Mesenchymal stem cell (in vitro differentiated cells and primary cell): ENCODE data around the gene HINT1.

ENCODE experiments used
- DNase-seq: peaks from one replicate; pipeline ENCODE4 v3.0.0-alpha.2; 2013
- H2AFZ ChIP-seq: one replicate; pipeline ENCODE4 v1.6.1; 2013; ENCODE audit warnings: low read depth, mild to moderate bottlenecking, control low read depth, inconsistent platforms, low read length, moderate library complexity
- H2AK5ac ChIP-seq: 2 replicates; pipeline ENCODE4 v1.6.1; 2013; ENCODE audit warnings: low read length, moderate library complexity, mild to moderate bottlenecking, inconsistent platforms; ENCODE audit not compliant: severe bottlenecking
- H2BK120ac ChIP-seq: one replicate; pipeline ENCODE4 v1.6.1; 2013; ENCODE audit warnings: low read depth, mild to moderate bottlenecking, inconsistent platforms, low read length, moderate library complexity
- H2BK12ac ChIP-seq, 2 experiments: one replicate each; pipeline ENCODE4 v1.6.1; 2013; ENCODE audit warnings: inconsistent platforms in 2 of 2, low read length in 2 of 2, mild to moderate bottlenecking in 2 of 2, moderate library complexity in 2 of 2, control low read depth in 1 of 2
- H2BK15ac ChIP-seq: one replicate; pipeline ENCODE4 v1.6.1; 2013; ENCODE audit warnings: mild to moderate bottlenecking, low read depth, inconsistent platforms; ENCODE audit not compliant: poor library complexity, severe bottlenecking
- H2BK5ac ChIP-seq: 2 replicates; pipeline ENCODE4 v1.6.1; 2013; ENCODE audit warnings: low read depth, mild to moderate bottlenecking, low read length, control low read depth, inconsistent platforms; ENCODE audit not compliant: poor library complexity, severe bottlenecking
- H3K14ac ChIP-seq, 2 experiments: one replicate each; pipeline ENCODE4 v1.6.1; 2013; ENCODE audit warnings: inconsistent platforms in 2 of 2, low read length in 2 of 2, control low read depth in 1 of 2, mild to moderate bottlenecking in 1 of 2, moderate library complexity in 1 of 2
- H3K18ac ChIP-seq, 2 experiments: one replicate each; pipeline ENCODE4 v1.6.1; 2013; ENCODE audit warnings: inconsistent platforms in 2 of 2, low read length in 2 of 2, control low read depth in 1 of 2, low read depth in 1 of 2, mild to moderate bottlenecking in 1 of 2
- H3K23ac ChIP-seq, 2 experiments: one replicate each; pipeline ENCODE4 v1.6.1; 2013; ENCODE audit warnings: inconsistent platforms in 2 of 2, low read length in 2 of 2, mild to moderate bottlenecking in 2 of 2, moderate library complexity in 2 of 2, control low read depth in 1 of 2
- H3K27ac ChIP-seq: 2 replicates; pipeline ENCODE4 v1.5.1; 2013; ENCODE audit warnings: mild to moderate bottlenecking, moderate library complexity, low read length, control low read depth, inconsistent platforms; ENCODE audit not compliant: poor library complexity, severe bottlenecking
- H3K27me3 ChIP-seq, 2 experiments: 2 replicates each; pipeline versions ENCODE4 v1.6.1 to v1.7.0; 2013; ENCODE audit warnings: low read length in 2 of 2, mild to moderate bottlenecking in 2 of 2, moderate library complexity in 2 of 2, control low read depth in 1 of 2, inconsistent platforms in 1 of 2; ENCODE audit not compliant: control insufficient read depth in 1 of 2, insufficient read depth in 1 of 2
- H3K36me3 ChIP-seq, 2 experiments: 2 replicates each; pipeline versions ENCODE4 v1.6.1 to v1.7.0; 2013; ENCODE audit warnings: low read length in 2 of 2, control low read depth in 1 of 2, inconsistent platforms in 1 of 2, low read depth in 1 of 2, mild to moderate bottlenecking in 1 of 2; ENCODE audit not compliant: insufficient read depth in 2 of 2, control insufficient read depth in 1 of 2
- H3K4ac ChIP-seq, 2 experiments: one replicate each; pipeline ENCODE4 v1.6.1; 2013; ENCODE audit warnings: inconsistent platforms in 2 of 2, low read length in 2 of 2, mild to moderate bottlenecking in 2 of 2, moderate library complexity in 2 of 2, control low read depth in 1 of 2, low read depth in 1 of 2
- H3K4me1 ChIP-seq: 2 replicates; pipeline ENCODE4 v1.6.1; 2013; ENCODE audit warnings: low read depth, low read length, control low read depth; ENCODE audit not compliant: control insufficient read depth, insufficient read depth
- H3K4me2 ChIP-seq: 2 replicates; pipeline ENCODE4 v1.6.1; 2013; ENCODE audit warnings: low read length, mild to moderate bottlenecking, inconsistent platforms; ENCODE audit not compliant: poor library complexity, severe bottlenecking
- H3K4me3 ChIP-seq, 2 experiments: 2 replicates each; pipeline versions ENCODE4 v1.5.1 to v1.7.0; 2013; ENCODE audit warnings: low read length in 2 of 2, mild to moderate bottlenecking in 2 of 2, control low read depth in 1 of 2, low read depth in 1 of 2; ENCODE audit not compliant: insufficient read depth in 1 of 2
- H3K79me1 ChIP-seq: replicated peaks from 2 replicates; pipeline ENCODE4 v1.6.1; 2013; ENCODE audit warnings: mild to moderate bottlenecking, control low read depth, low read length, inconsistent platforms; ENCODE audit not compliant: poor library complexity, severe bottlenecking
- H3K9ac ChIP-seq: 2 replicates; pipeline ENCODE4 v1.7.0; 2013; ENCODE audit warnings: mild to moderate bottlenecking, low read length, moderate library complexity
- H3K9me3 ChIP-seq: 2 replicates; pipeline ENCODE4 v1.7.0; 2013; ENCODE audit warnings: mild to moderate bottlenecking, low read length; ENCODE audit not compliant: control insufficient read depth
- H4K8ac ChIP-seq: one replicate; pipeline ENCODE4 v1.6.1; 2013; ENCODE audit warnings: inconsistent platforms, mild to moderate bottlenecking, low read length, moderate library complexity
- H4K91ac ChIP-seq: one replicate; pipeline ENCODE4 v1.6.1; 2013; ENCODE audit warnings: mild to moderate bottlenecking, low read length, inconsistent platforms
- WGBS: methylation state at CpG from one replicate; pipeline ENCODE4 v1.1.7; 2013; ENCODE audit warnings: mixed read lengths; 5-methylcytosine and 5-hydroxymethylcytosine counted together

HINT1 gene

DNA sequence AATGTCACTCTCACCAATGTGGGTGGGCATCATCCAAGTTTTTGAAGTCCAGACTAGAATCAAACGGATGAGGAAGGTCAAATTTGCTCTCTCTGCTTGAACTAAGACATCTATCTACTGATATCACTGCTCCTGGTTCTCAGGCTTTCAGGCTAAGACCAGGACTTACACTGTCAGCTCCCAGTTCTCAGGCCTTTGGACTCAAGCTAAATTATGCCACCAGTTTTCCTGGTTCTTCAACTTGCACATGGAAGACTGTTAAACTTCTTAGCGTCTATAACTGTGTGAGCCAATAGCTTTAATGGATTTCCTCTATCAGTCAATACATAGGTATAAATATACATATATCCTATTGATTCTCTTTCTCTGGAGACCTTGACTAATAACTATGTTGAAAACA lies 41.0 kb upstream of the HINT1 start:
- DNase-seq, result no peak
- no peaks in the 10 kb centered on the region for H3K36me3 ChIP-seq
- H3K23ac ChIP-seq, result no peak overlapping the region
- H3K4me2 ChIP-seq, result no peak overlapping the region
- H2BK12ac ChIP-seq, result no peak overlapping the region
- no peak overlapping the region for H4K8ac ChIP-seq
- peaks cover 2% of the 10 kb centered on the region for H3K4me1 ChIP-seq
- no peak overlapping the region for H2BK15ac ChIP-seq
- H3K4me3 ChIP-seq, result no peak overlapping the region
- H3K18ac ChIP-seq, result no peak overlapping the region
- H2AFZ ChIP-seq, result no peak overlapping the region
- H4K91ac ChIP-seq, result no peak overlapping the region
- no peaks in the 10 kb centered on the region for H3K79me1 ChIP-seq
- H3K27ac ChIP-seq, result no peak overlapping the region
- no peak overlapping the region for H3K14ac ChIP-seq
- H3K9me3 ChIP-seq, result no peaks in the 10 kb centered on the region
- no peaks in the 10 kb centered on the region for H3K27me3 ChIP-seq
- no peak overlapping the region for H2BK120ac ChIP-seq
- WGBS, result 98% methylated on average over 1 of the region's 2 CpGs
- no peak overlapping the region for H2AK5ac ChIP-seq
- no peak overlapping the region for H3K4ac ChIP-seq
- H2BK5ac ChIP-seq, result no peak overlapping the region
- no peak overlapping the region for H3K9ac ChIP-seq

DNA sequence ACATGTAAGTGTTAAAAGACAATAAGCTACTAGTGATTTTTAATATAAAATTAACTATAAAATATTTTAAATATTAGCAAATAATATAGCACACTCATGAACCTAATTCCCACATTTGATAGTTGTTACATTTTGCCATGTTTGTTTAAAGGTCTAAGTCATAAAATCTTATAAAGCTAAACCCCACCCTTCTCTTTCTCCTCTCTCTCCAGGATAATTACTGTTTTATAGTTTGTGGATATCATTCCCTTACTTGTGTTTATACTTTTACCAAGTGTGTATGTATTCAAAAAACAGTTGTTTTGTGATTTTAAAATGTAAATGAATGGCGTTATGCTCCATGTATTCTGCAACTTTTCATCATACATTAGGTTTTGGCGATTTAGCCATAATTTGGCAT lies 39.9 kb upstream of the HINT1 start:
- no peak overlapping the region for H3K4me3 ChIP-seq

DNA sequence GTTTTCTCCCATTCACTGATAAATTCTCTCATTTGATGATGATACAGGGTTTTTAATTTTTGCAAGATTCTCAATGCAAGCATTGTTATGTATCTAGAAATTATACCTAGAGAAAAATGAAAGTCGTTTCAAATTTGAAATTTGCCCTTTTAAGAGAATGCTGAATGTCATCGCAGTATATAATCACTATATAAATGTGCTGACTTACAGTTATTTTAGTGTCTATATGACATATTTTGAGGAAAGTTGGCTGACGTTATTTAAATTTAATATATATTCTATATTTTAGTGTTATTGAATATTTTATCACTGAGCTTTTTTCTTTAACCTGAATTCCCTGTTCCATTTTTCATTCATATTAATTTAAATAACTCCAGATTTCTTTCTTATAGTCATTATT lies 35.5 kb upstream of the HINT1 start:
- Histone ChIP-seq H3K27me3 (no peaks in the 10 kb centered on the region), H3K9ac (no peak overlapping the region), H3K4me3 (no peak overlapping the region), H2BK15ac (no peak overlapping the region), H2BK12ac (no peak overlapping the region), H3K4ac (no peak overlapping the region), H3K27ac (no peak overlapping the region), H3K18ac (no peak overlapping the region), H3K14ac (no peak overlapping the region), H3K9me3 (no peaks in the 10 kb centered on the region), H2BK120ac (no peak overlapping the region), H2AK5ac (no peak overlapping the region), H3K4me1 (no peaks in the 10 kb centered on the region), H3K23ac (no peak overlapping the region), H4K8ac (no peak overlapping the region), H2BK5ac (no peak overlapping the region), H3K4me2 (no peak overlapping the region), H3K79me1 (no peaks in the 10 kb centered on the region), H3K36me3 (peaks cover 0 to 4% of the 10 kb centered on the region in 2 experiments), H4K91ac (no peak overlapping the region), H2AFZ (no peak overlapping the region)
- no CpG with 5 or more reads among the region's 3 CpGs for WGBS
- DNase-seq, result no peak

More for the DNA sequence above, 39.9 kb upstream of the HINT1 start:
- Histone ChIP-seq H3K36me3 (peaks cover 0 to 4% of the 10 kb centered on the region in 2 experiments), H3K18ac (no peak overlapping the region), H2BK15ac (no peak overlapping the region), H2BK12ac (no peak overlapping the region), H3K4ac (no peak overlapping the region), H3K27me3 (no peaks in the 10 kb centered on the region), H3K9me3 (no peaks in the 10 kb centered on the region), H2BK5ac (no peak overlapping the region), H3K4me2 (no peak overlapping the region), H2AFZ (no peak overlapping the region), H3K4me1 (peaks cover 2% of the 10 kb centered on the region), H3K23ac (no peak overlapping the region), H3K9ac (no peak overlapping the region), H4K91ac (no peak overlapping the region), H3K79me1 (no peaks in the 10 kb centered on the region), H2BK120ac (no peak overlapping the region), H3K14ac (no peak overlapping the region), H4K8ac (no peak overlapping the region), H3K27ac (no peak overlapping the region), H2AK5ac (no peak overlapping the region)
- no CpG with 5 or more reads among the region's 2 CpGs for WGBS
- no peak for DNase-seq

DNA sequence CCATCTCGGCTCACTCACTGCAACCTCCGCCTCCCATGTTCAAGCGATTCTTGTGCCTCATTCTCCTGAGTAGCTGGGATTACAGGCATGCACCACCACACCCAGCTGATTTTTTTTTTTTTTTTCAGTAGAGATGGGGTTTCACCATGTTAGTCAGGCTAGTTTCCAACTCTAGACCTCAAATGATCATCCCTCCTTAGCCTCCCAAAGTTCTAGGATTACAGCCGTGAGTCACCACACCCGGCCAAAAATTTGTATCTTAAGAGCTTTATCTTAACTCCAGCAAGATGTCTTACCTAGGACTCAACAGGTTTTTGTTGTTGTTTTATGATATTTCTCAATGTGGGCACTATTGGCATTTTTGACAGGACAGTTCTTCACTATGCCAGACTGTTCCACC lies 33.6 kb upstream of the HINT1 start:
- H3K4me3 ChIP-seq, result no peak overlapping the region
- DNase-seq, result no peak
- H2BK5ac ChIP-seq, result no peak overlapping the region
- no peak overlapping the region for H4K8ac ChIP-seq
- no peak overlapping the region for H3K4me2 ChIP-seq
- H2AK5ac ChIP-seq, result no peak overlapping the region
- H4K91ac ChIP-seq, result no peak overlapping the region
- H2BK120ac ChIP-seq, result no peak overlapping the region
- no peak overlapping the region for H3K4ac ChIP-seq
- no peak overlapping the region for H3K14ac ChIP-seq
- H3K18ac ChIP-seq, result no peak overlapping the region
- H3K9ac ChIP-seq, result no peak overlapping the region
- H2BK15ac ChIP-seq, result no peak overlapping the region
- H3K4me1 ChIP-seq, result no peaks in the 10 kb centered on the region
- no peaks in the 10 kb centered on the region for H3K79me1 ChIP-seq
- no peak overlapping the region for H3K23ac ChIP-seq
- 100% methylated on average over 3 of the region's 5 CpGs for WGBS
- no peaks in the 10 kb centered on the region for H3K27me3 ChIP-seq
- H2AFZ ChIP-seq, result no peak overlapping the region
- H3K36me3 ChIP-seq, result peaks cover 0 to 4% of the 10 kb centered on the region in 2 experiments
- H3K9me3 ChIP-seq, result no peaks in the 10 kb centered on the region
- H2BK12ac ChIP-seq, result no peak overlapping the region
- no peak overlapping the region for H3K27ac ChIP-seq
